ENCODE data around the gene LRP2.

DNA sequence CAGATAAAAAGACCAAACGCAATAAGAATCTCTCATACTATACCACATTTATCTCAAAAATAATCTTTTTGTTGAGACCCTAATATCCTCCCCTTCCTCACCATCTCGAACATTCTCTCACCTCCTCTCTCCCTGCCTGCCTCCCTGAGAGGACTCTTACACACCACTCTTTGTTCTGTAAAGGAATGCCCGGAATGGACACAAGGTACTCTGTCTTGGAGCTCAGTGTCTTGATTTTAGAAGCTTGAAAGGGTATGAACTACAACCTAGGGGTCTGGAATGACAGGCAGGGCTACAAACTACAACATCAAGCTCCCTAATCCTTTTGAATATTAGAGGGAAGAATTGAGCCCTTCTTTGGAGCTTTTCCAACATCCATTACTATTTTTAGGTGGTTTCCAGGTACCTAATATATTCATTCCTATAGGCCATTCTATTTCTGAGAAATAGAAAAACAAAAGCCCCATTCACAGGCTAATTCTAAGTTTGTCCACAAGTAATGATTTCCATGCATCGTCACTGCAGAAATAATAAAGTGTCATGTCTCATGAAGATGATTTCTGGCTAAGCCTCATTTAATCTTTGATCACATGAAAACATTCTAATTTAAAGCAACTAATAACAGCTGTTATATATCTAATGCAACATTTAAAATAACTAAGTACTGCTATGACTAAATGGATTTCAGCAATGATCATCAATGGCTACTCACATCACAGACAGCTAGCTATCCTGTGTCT lies 60.6 kb downstream of the LRP2 start:
- TF ChIP-seq, protein P1, sequence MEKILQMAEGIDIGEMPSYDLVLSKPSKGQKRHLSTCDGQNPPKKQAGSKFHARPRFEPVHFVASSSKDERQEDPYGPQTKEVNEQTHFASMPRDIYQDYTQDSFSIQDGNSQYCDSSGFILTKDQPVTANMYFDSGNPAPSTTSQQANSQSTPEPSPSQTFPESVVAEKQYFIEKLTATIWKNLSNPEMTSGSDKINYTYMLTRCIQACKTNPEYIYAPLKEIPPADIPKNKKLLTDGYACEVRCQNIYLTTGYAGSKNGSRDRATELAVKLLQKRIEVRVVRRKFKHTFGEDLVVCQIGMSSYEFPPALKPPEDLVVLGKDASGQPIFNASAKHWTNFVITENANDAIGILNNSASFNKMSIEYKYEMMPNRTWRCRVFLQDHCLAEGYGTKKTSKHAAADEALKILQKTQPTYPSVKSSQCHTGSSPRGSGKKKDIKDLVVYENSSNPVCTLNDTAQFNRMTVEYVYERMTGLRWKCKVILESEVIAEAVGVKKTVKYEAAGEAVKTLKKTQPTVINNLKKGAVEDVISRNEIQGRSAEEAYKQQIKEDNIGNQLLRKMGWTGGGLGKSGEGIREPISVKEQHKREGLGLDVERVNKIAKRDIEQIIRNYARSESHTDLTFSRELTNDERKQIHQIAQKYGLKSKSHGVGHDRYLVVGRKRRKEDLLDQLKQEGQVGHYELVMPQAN (conservative IDR thresholded peaks at IDR 0.05): no peak
- TF ChIP-seq, protein P2, sequence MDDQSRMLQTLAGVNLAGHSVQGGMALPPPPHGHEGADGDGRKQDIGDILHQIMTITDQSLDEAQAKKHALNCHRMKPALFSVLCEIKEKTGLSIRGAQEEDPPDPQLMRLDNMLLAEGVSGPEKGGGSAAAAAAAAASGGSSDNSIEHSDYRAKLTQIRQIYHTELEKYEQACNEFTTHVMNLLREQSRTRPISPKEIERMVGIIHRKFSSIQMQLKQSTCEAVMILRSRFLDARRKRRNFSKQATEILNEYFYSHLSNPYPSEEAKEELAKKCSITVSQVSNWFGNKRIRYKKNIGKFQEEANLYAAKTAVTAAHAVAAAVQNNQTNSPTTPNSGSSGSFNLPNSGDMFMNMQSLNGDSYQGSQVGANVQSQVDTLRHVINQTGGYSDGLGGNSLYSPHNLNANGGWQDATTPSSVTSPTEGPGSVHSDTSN (IDR thresholded peaks at IDR 0.05; ENCODE audit: insufficient replicate concordance, low read depth, low read length): no peak
- TF ChIP-seq, protein P3, sequence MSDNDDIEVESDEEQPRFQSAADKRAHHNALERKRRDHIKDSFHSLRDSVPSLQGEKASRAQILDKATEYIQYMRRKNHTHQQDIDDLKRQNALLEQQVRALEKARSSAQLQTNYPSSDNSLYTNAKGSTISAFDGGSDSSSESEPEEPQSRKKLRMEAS (IDR thresholded peaks at IDR 0.05; ENCODE audit: low read depth, low read length): no peak
- no peak for TF ChIP-seq EP300 (IDR thresholded peaks at IDR 0.05; ENCODE audit: borderline replicate concordance in 1 of 2, control insufficient read depth in 1 of 2, low read depth in 2 of 2, low read length in 2 of 2)
- TF ChIP-seq, protein P4, sequence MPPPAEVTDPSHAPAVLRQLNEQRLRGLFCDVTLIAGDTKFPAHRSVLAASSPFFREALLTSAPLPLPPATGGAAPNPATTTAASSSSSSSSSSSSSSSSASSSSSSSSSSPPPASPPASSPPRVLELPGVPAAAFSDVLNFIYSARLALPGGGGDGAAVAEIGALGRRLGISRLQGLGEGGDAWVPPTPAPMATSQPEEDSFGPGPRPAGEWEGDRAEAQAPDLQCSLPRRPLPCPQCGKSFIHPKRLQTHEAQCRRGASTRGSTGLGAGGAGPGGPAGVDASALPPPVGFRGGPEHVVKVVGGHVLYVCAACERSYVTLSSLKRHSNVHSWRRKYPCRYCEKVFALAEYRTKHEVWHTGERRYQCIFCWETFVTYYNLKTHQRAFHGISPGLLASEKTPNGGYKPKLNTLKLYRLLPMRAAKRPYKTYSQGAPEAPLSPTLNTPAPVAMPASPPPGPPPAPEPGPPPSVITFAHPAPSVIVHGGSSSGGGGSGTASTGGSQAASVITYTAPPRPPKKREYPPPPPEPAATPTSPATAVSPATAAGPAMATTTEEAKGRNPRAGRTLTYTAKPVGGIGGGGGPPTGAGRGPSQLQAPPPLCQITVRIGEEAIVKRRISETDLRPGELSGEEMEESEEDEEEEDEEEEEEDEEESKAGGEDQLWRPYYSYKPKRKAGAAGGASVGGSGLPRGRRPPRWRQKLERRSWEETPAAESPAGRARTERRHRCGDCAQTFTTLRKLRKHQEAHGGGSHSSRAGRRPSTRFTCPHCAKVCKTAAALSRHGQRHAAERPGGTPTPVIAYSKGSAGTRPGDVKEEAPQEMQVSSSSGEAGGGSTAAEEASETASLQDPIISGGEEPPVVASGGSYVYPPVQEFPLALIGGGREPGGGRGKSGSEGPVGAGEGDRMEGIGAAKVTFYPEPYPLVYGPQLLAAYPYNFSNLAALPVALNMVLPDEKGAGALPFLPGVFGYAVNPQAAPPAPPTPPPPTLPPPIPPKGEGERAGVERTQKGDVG (CRISPR knock-in tag; IDR thresholded peaks at IDR 0.05): no peak
- no peak for TF ChIP-seq STAT3 (IDR thresholded peaks at IDR 0.05; ENCODE audit: low read depth, low read length)

Measured in GM12878 (cell line).